Measurements from ENCODE around the gene NLGN4X. TPM values are rescaled to one million over a fixed set of nuclear protein-coding genes. Genes with fewer than 3 reads are reported as not detected.

Gene NLGN4X
- polyA plus RNA-seq, 2 of the 4 experiments (the other 2 are of a cell fraction), result 0.06 to 0.17 TPM

GRCh38 chrX:5852941-5853340, 375.7 kb downstream of the NLGN4X start:
- H3K4me2 ChIP-seq, result no peak overlapping the region
- ATAC-seq, result no peak
- H3K4me3 ChIP-seq, result no peak overlapping the region
- H3K4me1 ChIP-seq, result no peaks in the 10 kb centered on the region
- no peaks in the 10 kb centered on the region for H3K9me3 ChIP-seq
- TF ChIP-seq BHLHE40 (IDR thresholded peaks at IDR 0.05; ENCODE audit: low read depth, low read length), result no peak
- no peak for TF ChIP-seq ELK1 (IDR thresholded peaks at IDR 0.05; ENCODE audit: low read depth, low read length)
- no peak for TF ChIP-seq HOXB13 (CRISPR knock-in tag; IDR thresholded peaks at IDR 0.05; ENCODE audit: low read depth)
- TF ChIP-seq CHD2 (IDR thresholded peaks at IDR 0.05; ENCODE audit: low read length, partially characterized antibody), result no peak
- TF ChIP-seq RARB (CRISPR knock-in tag; IDR thresholded peaks at IDR 0.05), result no peak
- no peak for TF ChIP-seq ZNF302 (CRISPR knock-in tag; IDR thresholded peaks at IDR 0.05)
- no peak for TF ChIP-seq EHMT2 (IDR thresholded peaks at IDR 0.05; ENCODE audit: low read depth)
- no peak for TF ChIP-seq KDM5A (IDR thresholded peaks at IDR 0.05)
- TF ChIP-seq, protein P1, sequence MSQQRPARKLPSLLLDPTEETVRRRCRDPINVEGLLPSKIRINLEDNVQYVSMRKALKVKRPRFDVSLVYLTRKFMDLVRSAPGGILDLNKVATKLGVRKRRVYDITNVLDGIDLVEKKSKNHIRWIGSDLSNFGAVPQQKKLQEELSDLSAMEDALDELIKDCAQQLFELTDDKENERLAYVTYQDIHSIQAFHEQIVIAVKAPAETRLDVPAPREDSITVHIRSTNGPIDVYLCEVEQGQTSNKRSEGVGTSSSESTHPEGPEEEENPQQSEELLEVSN (IDR thresholded peaks at IDR 0.05; ENCODE audit: borderline replicate concordance, low read depth), result no peak
- TF ChIP-seq NPAS2 (CRISPR knock-in tag; IDR thresholded peaks at IDR 0.05; ENCODE audit: borderline replicate concordance), result no peak
- no peak for TF ChIP-seq FOSB (CRISPR knock-in tag; IDR thresholded peaks at IDR 0.05)
- TF ChIP-seq CEBPB (IDR thresholded peaks at IDR 0.05), result no peak
- TF ChIP-seq TP53 (CRISPR knock-in tag; IDR thresholded peaks at IDR 0.05), result no peak
- TF ChIP-seq CHD4 (IDR thresholded peaks at IDR 0.05; ENCODE audit: borderline replicate concordance), result no peak
- WGBS (ENCODE audit: missing lambda C conversion rate), result 0% methylated on average over 2 of the region's 2 CpGs
- FAIRE-seq, result peak; percentile 32
- no peak overlapping the region for H3K27ac ChIP-seq
- no peak for DNase-seq (ENCODE audit: low read depth in 1 of 2, low spot score in 1 of 2)
- POLR2A ChIA-PET, result no interaction called here
- CTCF ChIA-PET, result no interaction called here

- Histone ChIP-seq H3K4me1 (no peaks in the 10 kb centered on the region), H3K9me3 (no peaks in the 10 kb centered on the region), H3K4me3 (no peak overlapping the region), H3K27ac (no peak overlapping the region), H3K4me2 (no peak overlapping the region)
- ATAC-seq, result no peak
- POLR2A ChIA-PET, result no interaction called here
- no peak for FAIRE-seq
- CTCF ChIA-PET, result no interaction called here
- WGBS (ENCODE audit: missing lambda C conversion rate), result 44% methylated on average over 2 of the region's 2 CpGs
- TF ChIP-seq MAFK (IDR thresholded peaks at IDR 0.05; ENCODE audit: partially characterized antibody) (no peak), USF2 (IDR thresholded peaks at IDR 0.05) (no peak), FOSL2 (IDR thresholded peaks at IDR 0.05) (no peak), FOSL2 (CRISPR knock-in tag; IDR thresholded peaks at IDR 0.05) (no peak), SREBF2 (IDR thresholded peaks at IDR 0.05) (no peak), ZSCAN20 (CRISPR knock-in tag; IDR thresholded peaks at IDR 0.05) (no peak), MAX (IDR thresholded peaks at IDR 0.05) (no peak), RNF2 (IDR thresholded peaks at IDR 0.05; ENCODE audit: borderline replicate concordance, low read depth) (no peak), FOSB (CRISPR knock-in tag; IDR thresholded peaks at IDR 0.05) (no peak), CHD2 (IDR thresholded peaks at IDR 0.05; ENCODE audit: low read length, partially characterized antibody) (no peak), NR3C1 (IDR thresholded peaks at IDR 0.05) (no peak), POLR2AphosphoS2 (conservative IDR thresholded peaks at IDR 0.05; ENCODE audit: low read length) (no peak), MYC (IDR thresholded peaks at IDR 0.05; ENCODE audit: borderline replicate concordance, low read length) (no peak), HEYL (CRISPR knock-in tag; IDR thresholded peaks at IDR 0.05) (no peak), JUNB (IDR thresholded peaks at IDR 0.05) (no peak), RCOR1 (IDR thresholded peaks at IDR 0.05; ENCODE audit: low read depth, low read length) (no peak), EP300 (IDR thresholded peaks at IDR 0.05) (no peak)
- DNase-seq (ENCODE audit: low read depth in 1 of 2, low spot score in 1 of 2), result no peak
These were observed 386.1 kb downstream of the NLGN4X start for GRCh38 chrX:5842601-5843000.

Small RNA genes within 50 kb of the gene (small RNA-seq; reads per million reads assigned to genes)
- gene RF00322, result 0 reads per million in 6 experiments
